Measurements from ENCODE around the gene EYS.

EYS gene

DNA sequence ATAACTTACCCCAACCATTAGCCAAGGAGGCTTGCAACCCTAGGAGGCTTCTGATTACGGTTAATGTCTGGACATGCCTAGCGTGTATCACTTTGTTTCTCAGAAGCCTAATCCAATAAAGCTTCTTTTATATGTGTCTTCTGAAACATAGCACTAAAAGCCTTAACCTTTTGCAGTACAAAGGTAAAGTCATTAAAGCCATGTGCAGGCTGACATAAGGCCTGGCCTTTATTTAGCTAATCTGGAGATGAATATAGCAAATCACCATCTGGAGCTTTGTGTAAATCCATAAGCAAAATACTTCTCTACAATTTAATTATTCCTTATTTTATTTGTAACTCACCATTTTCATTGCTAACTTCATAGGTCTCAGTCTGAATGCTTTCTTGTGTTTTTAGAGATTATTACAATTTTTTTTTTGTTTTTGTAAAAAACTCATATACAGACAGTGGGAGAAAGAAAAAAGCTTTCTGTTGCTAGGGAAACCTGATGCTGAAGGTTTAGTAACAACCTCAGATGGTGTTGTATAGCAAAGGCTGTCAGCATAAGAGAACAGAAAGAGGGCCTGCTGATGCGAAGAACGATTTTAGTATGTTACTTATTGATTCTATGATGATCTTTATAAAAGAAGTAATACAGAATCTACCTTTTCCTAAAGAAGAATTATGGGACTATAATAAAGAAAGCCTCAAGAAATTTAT is at the start of gene EYS:
EYS (minus strand) TSS at position 101 of the 701 bp plus-strand sequence. CDS start 211,816 bp downstream, outside the sequence.
- no peak for DNase-seq

GRCh38 chr6:65746302-65746701 is 39.3 kb upstream of the EYS start:
- no peak for DNase-seq

- DNase-seq = no peak
Observed at GRCh38 chr6:65745614-65746013, 38.6 kb upstream of the EYS start.

DNA sequence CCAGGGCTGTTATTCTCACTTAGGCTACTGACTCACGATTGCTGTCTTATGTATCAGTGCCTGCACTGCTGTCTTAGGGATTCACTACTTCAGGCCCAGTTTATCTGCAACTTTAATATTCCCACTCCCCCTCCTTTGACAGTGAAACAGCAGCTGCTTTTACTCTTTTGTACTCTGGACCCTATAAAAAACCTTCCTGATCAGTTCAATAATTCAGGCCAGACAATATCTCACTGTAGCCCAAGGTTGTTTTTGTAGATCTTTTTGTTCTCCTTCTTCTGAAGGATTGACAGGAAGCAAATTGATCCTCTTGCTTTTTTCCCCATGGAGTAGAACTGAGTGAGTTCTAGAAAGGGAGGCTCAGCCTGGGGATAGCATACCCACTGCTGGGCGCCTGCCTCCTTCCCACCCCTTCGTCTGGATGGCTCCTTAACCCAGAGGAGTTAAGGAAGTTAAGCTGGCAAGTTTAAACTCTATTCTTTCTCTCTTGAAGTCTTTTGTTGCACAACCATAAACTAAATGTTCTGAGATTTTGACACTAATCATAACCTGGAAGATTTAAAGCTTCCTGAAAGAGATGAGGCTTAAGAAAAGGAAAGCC is 22.0 kb upstream of the EYS start:
- no peak for DNase-seq

DNA sequence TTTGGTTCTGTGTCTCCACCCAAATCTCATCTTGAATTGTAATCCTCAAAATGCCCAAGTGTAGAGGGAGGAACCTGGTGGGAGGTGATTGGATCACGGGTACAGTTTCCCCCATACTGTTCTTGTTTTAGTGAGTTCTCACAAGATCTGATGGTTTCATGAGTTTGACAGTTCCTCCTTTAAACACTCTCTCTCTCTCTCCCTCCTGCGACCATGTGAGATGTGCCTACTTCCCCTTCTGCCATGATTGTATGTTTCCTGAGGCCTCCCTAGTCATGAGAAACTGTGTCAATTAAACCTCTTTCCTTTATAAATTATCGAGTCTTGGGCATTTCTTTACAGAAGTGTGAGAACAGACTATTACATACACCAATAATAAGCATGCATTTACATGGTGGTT is 12.1 kb upstream of the EYS start:
- no peak for DNase-seq

GRCh38 chr6:65711531-65711930 is 4.5 kb upstream of the EYS start:
- no peak for DNase-seq

DNA sequence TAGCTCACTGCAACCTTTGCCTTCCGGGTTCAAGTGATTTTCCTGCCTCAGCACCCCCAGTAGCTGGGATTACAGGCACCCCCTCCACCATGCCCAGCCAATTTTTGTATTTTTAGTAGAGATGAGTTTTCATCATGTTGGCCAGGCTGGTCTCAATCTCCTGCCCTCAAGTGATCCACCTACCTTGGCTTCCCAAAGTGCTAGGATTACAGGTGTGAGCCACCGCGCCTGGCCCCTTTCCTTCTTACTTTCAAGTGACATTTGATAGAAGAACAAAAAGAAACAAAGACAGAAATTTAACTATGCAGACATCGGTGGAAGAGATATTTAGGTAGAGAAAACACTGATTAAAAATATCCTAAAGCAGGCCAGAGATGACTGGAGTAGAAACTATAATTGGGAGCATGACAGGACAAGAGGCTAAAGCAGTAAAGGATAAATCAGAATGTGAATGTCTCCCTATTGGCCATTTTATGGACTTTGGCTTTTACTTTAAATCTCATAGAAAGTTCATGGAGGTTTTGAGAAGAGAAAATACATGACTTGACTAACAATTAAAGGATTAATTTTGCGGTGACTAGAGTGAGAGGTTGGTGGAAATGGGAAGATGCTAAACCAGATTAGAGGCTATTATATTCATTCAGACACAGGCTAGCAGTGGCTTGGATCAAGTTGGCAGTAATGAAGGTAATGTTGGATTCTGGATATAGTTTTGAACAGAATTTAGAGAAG is 2.2 kb upstream of the EYS start:
- DNase-seq = no peak

- no peak for DNase-seq
Observed at GRCh38 chr6:65708162-65708561, 1.1 kb upstream of the EYS start.

GRCh38 chr6:65706436-65706835 is 590 bp downstream of the EYS start:
- DNase-seq = no peak

GRCh38 chr6:65701325-65701724 is 5.7 kb downstream of the EYS start:
- DNase-seq = no peak

DNA sequence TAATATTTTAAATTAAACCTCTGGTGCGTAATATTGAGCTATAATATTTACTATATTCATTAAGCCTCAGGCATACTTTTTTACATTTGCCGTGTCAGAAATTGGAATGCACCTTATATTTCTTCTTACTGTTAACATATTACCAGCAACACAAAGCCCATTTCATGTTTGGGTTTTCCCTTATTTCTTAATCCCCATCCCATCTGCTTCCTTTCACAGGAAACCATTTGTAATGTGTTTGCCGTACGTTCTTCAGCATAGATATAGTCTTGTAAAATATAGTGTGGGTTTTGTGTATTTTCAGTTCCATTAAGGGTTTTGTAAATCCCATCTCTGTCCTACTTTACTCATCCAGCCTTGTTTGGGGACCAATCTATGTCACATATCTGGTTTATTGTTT is 6.5 kb downstream of the EYS start:
- DNase-seq = no peak

GRCh38 chr6:65692109-65692508 is 14.9 kb downstream of the EYS start:
- DNase-seq = no peak

- DNase-seq = no peak
Observed at GRCh38 chr6:65680232-65680631, 26.8 kb downstream of the EYS start.

DNA sequence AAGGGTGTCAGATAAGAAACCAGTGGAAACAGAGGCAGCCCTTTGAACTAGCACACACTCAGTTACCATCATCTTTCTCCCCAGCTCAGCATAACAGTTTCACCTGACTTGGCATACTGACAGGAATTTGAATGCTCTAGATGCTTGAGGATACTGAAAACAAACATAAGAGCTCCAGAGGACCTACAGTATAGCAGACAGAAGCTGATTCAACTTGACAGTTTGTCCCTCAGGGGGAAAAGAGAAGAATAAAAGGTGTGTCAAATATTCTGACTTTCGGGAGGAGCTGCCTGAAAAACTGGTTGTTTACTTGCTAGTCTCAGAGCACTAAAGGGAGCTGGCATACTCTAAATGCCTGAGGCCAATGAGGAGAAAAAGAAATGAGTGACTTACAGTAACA is 35.1 kb downstream of the EYS start:
- DNase-seq = no peak

DNA sequence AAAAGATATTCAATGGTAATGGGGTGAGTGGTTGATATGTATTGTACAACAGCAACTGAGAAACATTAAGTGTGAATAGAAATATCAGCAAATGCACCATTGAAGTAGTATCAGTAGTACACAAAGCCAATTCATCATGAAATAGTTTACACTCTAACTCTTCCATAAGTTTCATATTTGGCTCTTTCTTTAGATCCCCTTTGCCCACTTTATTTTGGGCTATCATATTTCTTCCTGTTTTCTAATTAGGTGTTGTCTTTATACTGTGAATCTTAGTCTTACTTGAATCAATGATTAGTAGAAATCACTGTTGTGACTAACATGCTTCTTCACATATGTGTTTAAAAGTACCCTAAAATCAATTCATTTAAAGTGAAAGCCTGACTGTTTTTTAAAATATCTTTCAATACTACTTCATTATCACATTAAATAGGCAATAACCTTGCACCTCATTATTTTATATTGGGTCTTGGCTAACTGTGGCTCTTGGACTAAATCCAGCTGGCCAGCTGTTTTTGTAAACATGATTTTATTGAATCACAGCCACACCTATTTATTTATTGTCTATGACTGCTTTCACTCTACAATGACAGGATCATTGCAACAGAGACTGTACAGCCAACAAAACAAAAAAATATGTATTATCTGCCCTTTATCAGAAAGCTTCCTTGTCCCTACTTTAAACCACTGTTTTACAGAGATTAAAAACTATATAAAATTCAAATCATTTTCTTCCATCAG is 38.9 kb downstream of the EYS start:
- no peak for DNase-seq

- no peak for DNase-seq
Observed at GRCh38 chr6:65650086-65650485, 56.9 kb downstream of the EYS start.

GRCh38 chr6:65649392-65649791 is 57.6 kb downstream of the EYS start:
- no peak for DNase-seq

GRCh38 chr6:65646544-65646943 is 60.5 kb downstream of the EYS start:
- no peak for DNase-seq

- DNase-seq = no peak
Observed at GRCh38 chr6:65642776-65643175, 64.2 kb downstream of the EYS start.

GRCh38 chr6:65638047-65638831 is 68.8 kb downstream of the EYS start:
- no peak for DNase-seq

- no peak for DNase-seq
Observed at GRCh38 chr6:65637289-65638046, 69.6 kb downstream of the EYS start.

- no peak for DNase-seq
Observed at GRCh38 chr6:65633501-65633900, 73.5 kb downstream of the EYS start.

Data from DMS79 treated with DMSO at 0.1 percent for 48 hours (cell line).